Keratinocyte (primary cell): Measurements from ENCODE around the gene SLC18A2. TPM values are rescaled to one million over a fixed set of nuclear protein-coding genes. Genes with fewer than 3 reads are reported as not detected.

Experiments
- DNase-seq: peaks from one replicate; pipeline ENCODE4 v3.0.0-alpha.2; 2011; ENCODE audit warnings: low read depth, missing footprints, low spot score
- FAIRE-seq: peaks from 2 replicates; lab custom pipeline; 2011; peaks lifted over from hg19 to GRCh38; lab: Jason Lieb, UNC
- H2AFZ ChIP-seq: 2 replicates; pipeline ENCODE4 v1.6.0; 2012; ENCODE audit warnings: low read length, control low read depth, inconsistent platforms; ENCODE audit not compliant: control insufficient read depth
- H3K27ac ChIP-seq: 2 replicates; pipeline ENCODE4 v1.5.1; 2011; ENCODE audit warnings: low read length; ENCODE audit not compliant: control insufficient read depth, insufficient read depth
- H3K27me3 ChIP-seq: 3 replicates; pipeline ENCODE4 v1.6.0; 2011; ENCODE audit warnings: low read length; ENCODE audit not compliant: control insufficient read depth, insufficient read depth; ENCODE audit errors: extremely low read depth
- H3K36me3 ChIP-seq, 2 experiments: 2 replicates in 1 of 2; 3 replicates in 1 of 2; pipeline ENCODE4 v1.5.1; 2011; ENCODE audit warnings: low read length in 2 of 2, mild to moderate bottlenecking in 1 of 2; ENCODE audit not compliant: control insufficient read depth in 2 of 2, insufficient read depth in 2 of 2; ENCODE audit errors: extremely low read depth in 1 of 2
- H3K4me1 ChIP-seq: 3 replicates; pipeline ENCODE4 v1.5.1; 2011; ENCODE audit warnings: low read length; ENCODE audit not compliant: control insufficient read depth, insufficient read depth; ENCODE audit errors: extremely low read depth
- H3K4me2 ChIP-seq: 3 replicates; pipeline ENCODE4 v1.6.0; 2011; ENCODE audit warnings: low read depth, low read length; ENCODE audit not compliant: control insufficient read depth, insufficient read depth; ENCODE audit errors: extremely low read depth
- H3K4me3 ChIP-seq, 3 experiments: fragments of 200-600 bp in 1 of 3; sonication (generic) in 1 of 3; 2 replicates in 2 of 3; 3 replicates in 1 of 3; pipeline ENCODE4 v1.5.1; 2011 to 2016; ENCODE audit warnings: low read length in 3 of 3, mild to moderate bottlenecking in 3 of 3, control low read depth in 2 of 3, inconsistent platforms in 1 of 3, low read depth in 1 of 3, mixed read lengths in 1 of 3, mixed run types in 1 of 3, moderate library complexity in 1 of 3; ENCODE audit not compliant: control insufficient read depth in 2 of 3, insufficient read depth in 2 of 3; ENCODE audit errors: extremely low read depth in 1 of 3
- H3K79me2 ChIP-seq: 2 replicates; pipeline ENCODE4 v1.6.0; 2012; ENCODE audit warnings: low read length; ENCODE audit not compliant: control insufficient read depth, insufficient read depth
- H3K9ac ChIP-seq: 3 replicates; pipeline ENCODE4 v1.6.0; 2011; ENCODE audit warnings: low read length; ENCODE audit not compliant: control insufficient read depth, insufficient read depth; ENCODE audit errors: extremely low read depth
- H3K9me1 ChIP-seq: 3 replicates; pipeline ENCODE4 v1.6.0; 2011; ENCODE audit warnings: low read length; ENCODE audit not compliant: control insufficient read depth, insufficient read depth; ENCODE audit errors: extremely low read depth
- H3K9me3 ChIP-seq: 2 replicates; pipeline ENCODE4 v1.5.1; 2012; ENCODE audit warnings: low read depth, low read length; ENCODE audit not compliant: control insufficient read depth
- H4K20me1 ChIP-seq: 3 replicates; pipeline ENCODE4 v1.6.0; 2011; ENCODE audit warnings: low read length; ENCODE audit not compliant: control insufficient read depth, insufficient read depth; ENCODE audit errors: extremely low read depth
- CTCF ChIP-seq, 3 experiments: IDR thresholded peaks in 1 of 3; conservative IDR thresholded peaks in 1 of 3; optimal IDR thresholded peaks in 1 of 3; 2 replicates in 2 of 3; 3 replicates in 1 of 3; pipeline versions ENCODE3 to v1.5.1; 2011; ENCODE audit warnings: low read length in 3 of 3, mild to moderate bottlenecking in 3 of 3, moderate library complexity in 2 of 3, control low read depth in 1 of 3, inconsistent platforms in 1 of 3; ENCODE audit not compliant: insufficient read depth in 2 of 3; ENCODE audit errors: extremely low read depth in 1 of 3
- EZH2 ChIP-seq: IDR thresholded peaks from one replicate; pipeline ENCODE4 v1.6.1; 2012; ENCODE audit warnings: inconsistent platforms, mild to moderate bottlenecking, low read length, moderate library complexity
- dilution Hi-C: fragments of 300-500 bp; cut with MboI; formaldehyde crosslinking; loops from one replicate; pipeline ENCODE4 v1.7.0; 2020; ENCODE audit warnings: low sequenced_read_pairs; ENCODE audit not compliant: extremely low pct_ligation_motif_present
- polyA minus RNA-seq, 3 experiments: library from RNA; depleted of rRNA, polyadenylated mRNA; stranded (reverse); fragments of >200 nt; gene quantifications; 1 replicate in 1 of 3; 2 replicates in 1 of 3; 3 replicates in 1 of 3; pipeline ENCODE4 v1.2.3, GENCODE V29; 2011
- polyA plus RNA-seq, 5 experiments: library from polyadenylated mRNA; depleted of rRNA in 3 of 5; stranded (reverse) in 3 of 5; stranded (forward) in 1 of 5; unstranded in 1 of 5; fragments of >200 nt; gene quantifications; 1 replicate in 1 of 5; 2 replicates in 3 of 5; 3 replicates in 1 of 5; pipeline versions ENCODE4 v1.2.1 to v1.2.3, GENCODE V29; 2011 to 2012; ENCODE audit warnings: missing spikeins in 2 of 5, low read depth in 1 of 5, low replicate concordance in 1 of 5

Gene SLC18A2
- polyA plus RNA-seq (not detected in 3 replicates), polyA minus RNA-seq (not detected in 3 replicates)
- not detected for polyA plus RNA-seq (2011; ENCODE audit: low read depth)
- not detected in 2 replicates for polyA plus RNA-seq (2011; cell fraction: cytosol; rRNA removed)
- polyA plus RNA-seq (2011; cell fraction: nucleus; rRNA removed): not detected in 2 replicates
- not detected in 2 replicates for polyA plus RNA-seq (2012; ENCODE audit: low replicate concordance)
- polyA minus RNA-seq (2011; cell fraction: cytosol; rRNA and poly(A)+ RNA removed): not detected
- not detected in 2 replicates for polyA minus RNA-seq (2011; cell fraction: nucleus; rRNA and poly(A)+ RNA removed)

- DNase-seq (no peak), FAIRE-seq (no peak)
- Histone ChIP-seq H2AFZ (no peak within 1 kb of the TSS), H3K4me3 (no peak within 1 kb of the TSS), H3K27me3 (peaks cover 75% of the 10 kb centered on the region), H3K9ac (no peak within 1 kb of the TSS), H3K4me1 (no peaks in the 10 kb centered on the region), H4K20me1 (no peaks in the 10 kb centered on the region), H3K9me3 (no peaks in the 10 kb centered on the region), H3K79me2 (no peaks in the 10 kb centered on the region), H3K9me1 (no peaks in the 10 kb centered on the region), H3K27ac (no peak within 1 kb of the TSS), H3K4me2 (peak within 1 kb of the TSS; percentile 10), H3K36me3 (no peaks in the 10 kb centered on the region)
- TF ChIP-seq CTCF (optimal IDR thresholded peaks at IDR 0.05 in 1 of 3, IDR thresholded peaks at IDR 0.05 in 1 of 3, conservative IDR thresholded peaks at IDR 0.05 in 1 of 3; ENCODE audit: extremely low read depth in 1 of 3, insufficient read depth in 2 of 3, low read length in 3 of 3): no peak
- peak; percentile 70 for TF ChIP-seq EZH2
- dilution Hi-C loops: no loop called here
These were observed at the start of gene SLC18A2 for GRCh38 chr10:117240621-117241529. Gene SLC18A2, plus strand, starts transcription at chr10:117241114. Its CDS starts 580 bp downstream, at chr10:117241694.

- H3K4me2 ChIP-seq: no peak within 1 kb of the TSS
These were observed 43.7 kb upstream of the SLC18A2 start, which contains the start of gene KCNK18 for GRCh38 chr10:117197189-117197588. Gene KCNK18, plus strand, starts transcription at chr10:117197489. Its CDS starts 0 bp downstream, at chr10:117197489.

More at GRCh38 chr10:117197189-117197588, 43.7 kb upstream of the SLC18A2 start, which contains the start of gene KCNK18:
- Histone ChIP-seq H3K4me3 (no peak within 1 kb of the TSS), H3K79me2 (no peaks in the 10 kb centered on the region), H3K27ac (no peak within 1 kb of the TSS), H3K4me1 (no peaks in the 10 kb centered on the region), H4K20me1 (no peaks in the 10 kb centered on the region), H3K27me3 (peaks cover 3% of the 10 kb centered on the region), H3K9me3 (no peaks in the 10 kb centered on the region), H3K36me3 (no peaks in the 10 kb centered on the region), H3K9me1 (no peaks in the 10 kb centered on the region), H2AFZ (no peak within 1 kb of the TSS), H3K9ac (no peak within 1 kb of the TSS)
- dilution Hi-C loops: no loop called here
- TF ChIP-seq CTCF (optimal IDR thresholded peaks at IDR 0.05 in 1 of 3, IDR thresholded peaks at IDR 0.05 in 1 of 3, conservative IDR thresholded peaks at IDR 0.05 in 1 of 3; ENCODE audit: extremely low read depth in 1 of 3, insufficient read depth in 2 of 3, low read length in 3 of 3) (no peak), EZH2 (no peak)
- DNase-seq (no peak), FAIRE-seq (no peak)
